GM18858 (cell line): ENCODE measurements around the gene MAPK1IP1L.

Experiments used
- ATAC-seq: cut with Tn5 transposase; IDR thresholded peaks from one replicate; pipeline ENCODE4 v1.9.1; 2021; ENCODE audit not compliant: unreplicated experiment

MAPK1IP1L gene

GRCh38 chr14:55094292-55095157, 43.1 kb downstream of the MAPK1IP1L start:
- ATAC-seq = no peak

DNA sequence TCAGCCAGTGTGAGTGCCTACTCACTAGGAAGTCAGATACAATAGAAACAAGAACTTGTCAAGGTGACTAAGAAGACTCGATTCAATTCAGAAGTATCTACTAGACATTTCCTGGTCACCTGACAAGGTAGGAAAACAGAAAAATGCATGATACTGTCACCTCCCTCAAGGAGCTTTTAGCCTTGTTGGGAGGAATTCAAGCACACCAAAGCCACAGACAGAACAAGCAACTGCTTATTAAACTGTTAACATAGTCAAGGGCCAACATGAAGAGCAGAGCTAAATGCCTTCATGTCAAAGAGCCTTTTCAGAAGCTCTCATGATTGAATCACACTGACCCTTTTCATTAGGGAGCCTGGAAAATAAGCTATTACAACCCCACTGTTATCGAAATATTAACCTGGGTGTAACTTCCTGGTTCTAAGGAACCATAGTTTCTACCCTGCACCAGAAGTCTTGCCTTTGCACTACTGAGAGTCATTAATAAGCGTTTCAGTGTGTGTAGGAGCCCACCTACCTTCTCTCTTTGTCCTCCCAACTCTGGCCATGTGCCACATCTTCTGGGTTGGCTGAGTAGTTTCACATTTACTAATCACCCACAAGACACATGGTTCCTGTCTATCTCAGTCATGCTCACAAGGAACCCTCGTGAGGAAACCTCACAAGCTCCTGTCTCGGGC, 46.6 kb downstream of the MAPK1IP1L start:
- ATAC-seq = peak; percentile 65

DNA sequence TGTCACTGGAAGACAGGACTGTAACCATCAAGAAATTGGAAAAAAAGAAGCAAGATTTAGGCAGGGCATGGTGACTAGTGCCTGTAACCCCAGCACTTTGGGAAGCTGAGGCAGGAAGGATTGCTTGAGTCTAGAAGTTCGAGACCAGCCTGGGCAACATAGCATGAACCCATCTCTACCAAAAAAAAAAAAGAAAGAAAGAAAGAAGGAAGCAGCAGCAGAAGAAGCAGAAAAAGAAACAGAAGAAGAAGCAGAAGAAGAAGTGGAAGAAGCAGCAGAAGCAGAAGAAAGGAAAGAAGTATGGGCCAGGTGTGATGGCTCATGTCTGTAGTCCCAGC, 47.1 kb downstream of the MAPK1IP1L start:
- ATAC-seq = no peak

DNA sequence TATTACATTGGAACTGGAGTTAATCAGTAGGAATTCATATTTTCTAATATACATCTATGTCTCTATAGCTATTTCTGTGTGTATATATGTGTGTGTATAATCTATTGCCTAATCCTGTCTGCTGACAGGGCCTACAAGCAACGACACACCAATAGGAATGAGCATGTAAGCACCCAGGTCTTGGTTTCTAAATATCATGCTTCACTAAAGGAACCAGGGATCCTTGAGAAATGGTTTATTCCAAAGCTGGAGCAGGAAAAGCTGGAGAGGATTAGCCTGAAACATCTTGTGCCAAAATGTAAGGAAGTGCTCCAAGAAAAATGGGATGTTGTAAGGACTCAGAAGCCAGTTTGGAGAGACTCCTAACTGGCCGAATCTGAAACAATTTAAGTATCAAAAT, 48.3 kb downstream of the MAPK1IP1L start:
- no peak for ATAC-seq

DNA sequence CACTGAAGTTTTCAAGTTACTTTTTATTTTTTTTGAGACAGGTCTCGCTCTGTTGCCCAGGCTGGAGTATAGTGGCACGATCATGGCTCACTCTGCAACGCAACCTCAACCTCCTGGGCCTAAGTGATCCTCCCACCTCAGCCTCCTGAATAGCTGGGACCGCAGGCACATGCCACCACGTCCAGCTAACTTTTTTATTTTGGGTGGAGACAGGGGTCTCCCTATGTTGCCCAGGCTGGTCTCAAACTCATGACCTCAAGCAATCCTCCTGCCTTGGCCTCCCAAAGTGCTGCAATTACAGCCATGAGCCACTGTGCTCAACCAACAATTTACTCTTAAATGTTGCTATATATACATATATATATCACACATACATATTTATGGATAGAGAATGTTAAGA, 50.3 kb downstream of the MAPK1IP1L start:
- no peak for ATAC-seq

DNA sequence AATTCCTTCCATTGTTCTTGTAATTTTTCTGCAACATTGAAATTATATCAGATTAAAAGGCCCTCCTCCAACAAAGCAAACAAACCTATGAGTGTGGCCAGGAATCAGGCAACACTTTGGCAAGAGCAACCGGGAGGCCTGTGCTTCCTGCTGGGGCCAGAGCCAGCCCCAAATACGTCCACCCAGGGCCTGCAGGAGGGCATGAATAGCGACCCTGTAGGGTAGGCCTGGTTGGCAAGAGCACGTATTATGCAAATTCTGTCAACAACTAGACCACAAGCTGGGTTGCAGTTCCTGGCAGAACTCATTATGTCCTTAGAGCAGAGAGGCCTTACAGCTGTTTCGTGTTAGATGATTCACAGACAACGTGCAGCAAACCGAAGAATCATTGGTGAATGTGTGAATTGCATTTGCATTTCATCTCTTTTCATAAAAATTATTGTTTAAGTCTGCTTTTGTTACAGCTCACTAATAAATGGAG, 50.7 kb downstream of the MAPK1IP1L start:
- ATAC-seq = peak; percentile 54

GRCh38 chr14:55103005-55103640, 51.7 kb downstream of the MAPK1IP1L start:
- no peak for ATAC-seq

DNA sequence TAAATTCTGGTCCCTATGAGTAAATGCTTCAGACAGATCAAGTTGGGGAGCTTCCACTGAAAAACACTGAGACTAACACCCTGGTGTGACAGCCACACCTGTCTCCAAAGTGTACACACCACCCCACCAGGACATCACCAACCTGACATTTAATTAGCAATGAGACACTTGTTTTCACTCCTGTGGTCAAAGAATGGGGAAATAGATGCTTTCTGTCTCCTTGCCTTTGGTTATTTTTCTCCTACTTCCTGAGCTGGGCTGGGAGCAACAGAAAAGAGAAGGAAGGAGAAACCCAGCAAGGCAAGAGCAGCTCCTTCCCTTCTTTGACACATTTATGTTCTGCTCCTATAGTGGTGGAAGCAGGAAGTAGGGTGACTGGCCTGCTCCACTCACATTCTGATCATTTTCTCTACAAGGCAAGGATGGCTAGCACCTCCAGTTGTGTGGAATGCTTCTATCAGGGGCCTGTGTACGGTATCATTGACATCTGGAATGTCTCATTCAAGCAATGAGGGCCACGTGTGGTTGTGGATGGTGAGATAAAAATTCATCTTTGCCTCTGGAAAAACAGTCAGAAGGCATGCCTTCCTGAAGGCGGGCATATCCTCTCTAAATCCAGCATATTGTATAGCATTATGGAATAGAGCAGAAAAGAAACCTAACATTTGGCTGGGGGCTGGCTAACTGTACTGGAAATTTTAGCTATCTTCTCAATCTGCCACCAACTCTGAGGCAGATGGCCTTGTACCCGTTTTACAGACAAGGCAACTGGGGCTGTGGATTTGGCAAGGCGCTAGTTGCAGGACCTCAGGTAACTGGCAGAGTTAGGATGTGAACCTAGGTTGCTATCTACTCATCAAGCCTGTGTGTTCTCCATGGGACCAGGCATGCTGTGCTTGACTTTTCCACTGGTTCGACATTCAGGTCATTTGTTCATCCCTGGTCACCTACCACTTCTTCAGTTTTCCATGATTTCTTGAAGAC, 52.8 kb downstream of the MAPK1IP1L start:
- no peak for ATAC-seq

DNA sequence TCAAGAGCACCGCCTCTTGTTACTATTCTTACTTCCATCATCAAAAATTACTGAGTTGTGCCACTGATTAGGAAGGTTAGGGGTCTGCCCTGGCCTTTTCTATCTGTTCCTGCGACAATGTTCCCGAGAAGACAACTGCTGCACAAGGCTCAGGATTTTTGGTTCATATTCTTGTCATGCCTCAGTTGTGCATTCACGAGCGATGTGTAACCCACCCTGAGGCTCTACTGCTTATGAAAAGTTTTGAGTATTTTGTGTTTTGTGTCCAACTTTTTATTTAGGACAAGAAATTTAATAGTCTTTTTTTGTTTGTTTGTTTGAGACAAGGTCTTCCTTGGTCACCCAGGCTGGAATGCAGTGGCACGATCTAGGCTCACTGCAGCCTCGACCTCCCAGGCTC, 54.5 kb downstream of the MAPK1IP1L start:
- no peak for ATAC-seq

DNA sequence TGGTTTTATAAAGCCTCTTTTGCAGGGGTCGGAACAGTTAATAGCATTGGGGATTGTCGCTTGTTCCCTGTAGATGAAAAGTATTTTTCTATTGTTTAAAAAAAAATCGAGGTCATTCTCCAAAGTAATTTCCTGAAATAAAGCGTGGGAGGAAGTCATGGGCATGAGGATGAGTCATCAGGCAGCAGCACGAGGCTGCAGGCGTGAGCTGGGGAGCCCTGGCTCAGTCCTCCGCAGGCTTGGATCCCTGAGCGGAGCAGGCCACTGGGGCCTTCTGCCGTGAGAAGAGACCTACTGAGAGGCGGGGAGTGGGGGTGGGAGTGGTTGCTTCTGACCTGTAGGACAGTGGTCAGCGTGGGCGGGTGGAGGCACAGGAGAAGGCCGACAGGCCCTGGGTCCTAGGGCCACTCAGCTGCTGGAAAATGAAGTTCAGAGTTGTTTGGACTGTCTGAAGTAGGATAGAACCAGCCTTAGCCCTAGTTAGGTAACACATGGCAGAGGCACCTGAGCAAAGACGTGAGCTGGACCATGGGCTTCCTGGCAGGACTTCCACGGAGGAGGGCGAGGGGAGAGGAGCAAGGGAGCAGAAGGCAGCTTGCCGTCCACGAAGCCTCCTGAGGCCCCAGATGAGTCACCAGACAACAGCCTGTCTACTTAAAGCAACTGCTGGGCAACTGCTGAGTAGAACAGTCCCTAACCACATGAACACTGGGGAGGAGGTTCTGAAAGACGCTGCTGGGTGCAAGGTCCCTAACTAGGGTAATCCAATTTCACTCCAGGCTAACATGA, 56.5 kb downstream of the MAPK1IP1L start:
- no peak for ATAC-seq

- no peak for ATAC-seq
These were observed 58.4 kb downstream of the MAPK1IP1L start for GRCh38 chr14:55109836-55110235.

DNA sequence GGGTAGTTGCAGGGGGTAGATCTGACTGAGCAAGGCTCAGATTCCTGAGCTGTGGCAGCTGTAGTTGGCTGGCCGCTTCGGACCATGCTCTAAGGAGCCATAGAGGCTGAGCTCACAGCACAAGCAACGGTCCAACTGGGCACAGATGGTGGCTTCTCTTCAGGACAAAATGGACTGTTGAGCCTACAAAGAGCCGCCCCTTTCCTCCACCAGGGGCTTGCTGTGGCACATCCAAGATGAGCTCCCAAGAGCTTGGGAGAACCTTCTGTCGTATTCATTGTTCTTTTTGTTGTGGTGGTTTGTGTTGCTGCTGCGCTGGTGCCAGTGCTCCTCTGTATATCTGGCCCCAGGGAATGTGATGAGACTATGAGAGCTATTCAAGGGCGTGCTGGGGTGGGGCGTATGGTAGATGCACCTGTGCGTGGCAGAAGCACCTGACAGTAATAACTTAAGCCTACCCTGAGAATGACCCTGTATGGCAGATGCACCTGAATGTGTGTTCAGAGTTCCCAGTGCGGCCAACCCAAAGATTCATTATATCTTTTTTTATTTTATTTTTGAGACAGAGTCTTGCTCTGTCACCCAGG, 59.8 kb downstream of the MAPK1IP1L start:
- no peak for ATAC-seq

DNA sequence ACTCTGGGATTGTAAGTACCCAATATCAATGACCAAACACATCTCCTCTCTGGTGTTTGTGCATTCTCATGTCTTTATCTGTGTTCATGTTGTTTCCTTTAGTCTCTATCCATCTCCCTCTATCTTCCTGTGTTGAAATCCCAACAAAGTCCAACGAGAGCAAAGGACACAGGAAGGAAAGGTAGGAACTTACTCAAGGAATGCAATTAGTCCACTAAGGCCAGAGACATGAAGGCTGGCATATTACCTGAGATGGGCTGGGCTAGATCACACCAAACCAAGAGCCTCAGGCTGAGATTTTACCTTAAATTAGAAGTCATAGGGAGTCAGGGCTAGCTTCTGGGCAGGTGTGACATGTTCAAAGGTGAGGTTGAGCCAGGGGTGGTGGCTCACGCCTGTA, 63.3 kb downstream of the MAPK1IP1L start:
- ATAC-seq = no peak

- no peak for ATAC-seq
These were observed 64.0 kb downstream of the MAPK1IP1L start for GRCh38 chr14:55115460-55115859.

- no peak for ATAC-seq
These were observed 64.4 kb downstream of the MAPK1IP1L start for GRCh38 chr14:55115861-55116245.

- no peak for ATAC-seq
These were observed 65.0 kb downstream of the MAPK1IP1L start for GRCh38 chr14:55116246-55117030.

DNA sequence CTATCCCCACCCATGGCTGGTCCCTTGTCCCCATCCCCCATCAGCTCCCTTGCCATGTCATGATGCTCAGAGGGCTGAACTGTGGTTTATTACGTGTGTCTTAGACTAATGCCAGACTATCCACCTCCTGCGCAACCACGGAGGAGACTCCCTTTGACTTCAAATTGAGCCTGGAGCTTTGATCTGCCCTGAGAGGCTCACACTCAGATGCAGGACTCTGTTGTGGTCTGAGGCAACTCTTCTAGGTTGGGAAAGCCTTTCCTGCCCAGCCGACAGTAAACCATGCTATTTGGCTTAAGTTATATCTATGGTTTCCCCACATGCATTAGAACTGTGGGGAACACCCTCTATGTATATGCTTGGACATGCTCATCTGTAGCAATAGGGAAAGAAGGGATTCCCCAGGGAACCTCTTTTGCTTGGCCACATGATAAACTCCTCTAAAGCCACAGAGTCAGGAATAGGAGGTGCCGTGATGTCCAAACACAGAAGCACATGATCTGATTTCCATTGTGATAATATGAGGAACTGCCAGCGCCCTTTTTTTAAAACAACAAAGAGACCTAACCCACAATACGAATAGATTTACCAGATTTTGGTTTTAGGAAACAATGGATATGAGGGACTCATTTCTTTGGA, 66.5 kb downstream of the MAPK1IP1L start:
- no peak for ATAC-seq

GRCh38 chr14:55118761-55119160, 67.3 kb downstream of the MAPK1IP1L start:
- no peak for ATAC-seq
